ENCODE results near the gene COL18A1.

- no peak for TF ChIP-seq CTCF (optimal IDR thresholded peaks at IDR 0.05 in 1 of 3, IDR thresholded peaks at IDR 0.05 in 1 of 3, conservative IDR thresholded peaks at IDR 0.05 in 1 of 3; ENCODE audit: extremely low read depth in 1 of 3, insufficient read depth in 2 of 3, low read length in 3 of 3)
- TF ChIP-seq EZH2 (IDR thresholded peaks at IDR 0.05; ENCODE audit: low read length): no peak
Measured at GRCh38 chr21:45411810-45412206, 6.8 kb downstream of the COL18A1 start.

Measured in keratinocyte (primary cell).